HFFc6 (cell line): ENCODE measurements around the gene USF2. TPM values are rescaled to one million over a fixed set of nuclear protein-coding genes. Genes with fewer than 3 reads are reported as not detected.

Source experiments
- DNase-seq: peaks from one replicate; pipeline ENCODE4 v3.0.0-alpha.2; 2018
- H3K27ac Mint-ChIP-seq: 2 replicates; pipeline ENCODE4 v1.8.0; 2020; ENCODE audit warnings: mild to moderate bottlenecking, mixed read lengths
- H3K27me3 Mint-ChIP-seq: 2 replicates; pipeline ENCODE4 v1.8.0; 2021; ENCODE audit warnings: mild to moderate bottlenecking, moderate library complexity, mixed read lengths; ENCODE audit not compliant: insufficient read depth
- H3K36me3 Mint-ChIP-seq: 2 replicates; pipeline ENCODE4 v1.8.0; 2021; ENCODE audit warnings: low read depth, mixed read lengths
- H3K4me1 Mint-ChIP-seq: 2 replicates; pipeline ENCODE4 v1.8.0; 2020; ENCODE audit warnings: low read depth, mixed read lengths
- H3K4me3 Mint-ChIP-seq: 2 replicates; pipeline ENCODE4 v1.8.0; 2020; ENCODE audit warnings: mild to moderate bottlenecking, moderate library complexity, mixed read lengths
- H3K9me3 Mint-ChIP-seq: 2 replicates; pipeline ENCODE4 v1.8.0; 2020; ENCODE audit warnings: mild to moderate bottlenecking, mixed read lengths
- total RNA-seq, 6 experiments: library from RNA; stranded (reverse); fragmentation: NEBNext Ultra II Directional; extraction: Animal tissue kit (Norgen Biotek cat#: 25700); gene quantifications; 2 replicates in 1 of 6; 3 replicates in 5 of 6; pipeline ENCODE4 v1.2.3, GENCODE V29; 2021
- TF ChIP-seq, protein P1 (sequence below): fragments of 200-600 bp; sonication (generic); IDR thresholded peaks from 2 replicates; pipeline ENCODE4 v1.5.0; 2021; ENCODE audit warnings: antibody characterized with exemption, mild to moderate bottlenecking

Gene USF2
- total RNA-seq, 6 experiments from 2014 or later = 66.0 to 78.1 (median 71.4) TPM

DNA sequence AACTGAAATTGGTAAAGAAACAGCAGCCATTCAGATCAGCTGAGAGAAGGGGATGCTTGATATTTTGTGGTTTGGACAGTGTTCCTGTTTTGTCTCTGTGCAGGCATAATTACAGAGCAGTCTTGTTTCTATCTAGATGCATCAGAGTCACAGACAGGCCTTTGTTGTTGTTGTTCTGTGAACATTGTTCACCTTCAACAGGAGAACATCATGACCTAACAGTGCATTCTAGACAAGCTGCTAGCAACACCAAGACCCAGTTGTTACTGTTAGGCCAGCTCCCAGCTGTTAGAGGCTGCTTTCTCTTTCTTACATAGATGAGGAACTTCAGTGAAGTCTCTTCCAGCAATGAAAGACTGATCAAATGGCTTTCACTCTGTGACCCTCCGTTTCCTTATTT, 28.4 kb upstream of the USF2 start:
- TF ChIP-seq, protein P1, sequence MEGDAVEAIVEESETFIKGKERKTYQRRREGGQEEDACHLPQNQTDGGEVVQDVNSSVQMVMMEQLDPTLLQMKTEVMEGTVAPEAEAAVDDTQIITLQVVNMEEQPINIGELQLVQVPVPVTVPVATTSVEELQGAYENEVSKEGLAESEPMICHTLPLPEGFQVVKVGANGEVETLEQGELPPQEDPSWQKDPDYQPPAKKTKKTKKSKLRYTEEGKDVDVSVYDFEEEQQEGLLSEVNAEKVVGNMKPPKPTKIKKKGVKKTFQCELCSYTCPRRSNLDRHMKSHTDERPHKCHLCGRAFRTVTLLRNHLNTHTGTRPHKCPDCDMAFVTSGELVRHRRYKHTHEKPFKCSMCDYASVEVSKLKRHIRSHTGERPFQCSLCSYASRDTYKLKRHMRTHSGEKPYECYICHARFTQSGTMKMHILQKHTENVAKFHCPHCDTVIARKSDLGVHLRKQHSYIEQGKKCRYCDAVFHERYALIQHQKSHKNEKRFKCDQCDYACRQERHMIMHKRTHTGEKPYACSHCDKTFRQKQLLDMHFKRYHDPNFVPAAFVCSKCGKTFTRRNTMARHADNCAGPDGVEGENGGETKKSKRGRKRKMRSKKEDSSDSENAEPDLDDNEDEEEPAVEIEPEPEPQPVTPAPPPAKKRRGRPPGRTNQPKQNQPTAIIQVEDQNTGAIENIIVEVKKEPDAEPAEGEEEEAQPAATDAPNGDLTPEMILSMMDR = no peak
- no peak for DNase-seq
- Mint-ChIP-seq H3K27ac (no peak overlapping the region), H3K27me3 (peaks cover 32% of the 10 kb centered on the region), H3K36me3 (no peaks in the 10 kb centered on the region; the same call in 1 of the 2 replicates), H3K4me1 (no peaks in the 10 kb centered on the region), H3K4me3 (no peak overlapping the region), H3K9me3 (peaks cover 14% of the 10 kb centered on the region)

DNA sequence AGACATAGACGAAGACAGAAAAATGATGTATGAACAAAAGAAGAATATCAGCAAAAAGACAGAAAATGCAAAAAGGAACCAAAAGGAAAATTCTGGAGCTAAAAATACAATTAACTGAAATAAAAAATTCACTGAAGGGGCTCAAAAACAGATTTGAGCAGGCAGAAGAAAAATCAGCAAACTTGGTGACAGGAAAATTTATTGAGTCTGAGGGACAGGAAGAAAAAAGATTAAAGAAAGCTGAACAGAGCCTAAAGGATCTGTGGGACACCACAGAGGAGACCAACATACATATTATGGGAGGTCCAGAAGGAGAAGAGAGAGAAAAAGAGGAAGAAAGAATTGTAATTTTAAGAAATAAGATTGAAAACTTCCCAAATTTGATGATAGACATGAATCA, 27.3 kb upstream of the USF2 start:
- H3K4me3 Mint-ChIP-seq = no peak overlapping the region
- DNase-seq = no peak
- peaks cover 39% of the 10 kb centered on the region for H3K27me3 Mint-ChIP-seq
- peaks cover 14% of the 10 kb centered on the region for H3K9me3 Mint-ChIP-seq
- peaks cover 5% of the 10 kb centered on the region; the same call in 1 of the 2 replicates for H3K36me3 Mint-ChIP-seq
- H3K4me1 Mint-ChIP-seq = no peaks in the 10 kb centered on the region
- TF ChIP-seq, protein P1 = no peak
- H3K27ac Mint-ChIP-seq = no peak overlapping the region

DNA sequence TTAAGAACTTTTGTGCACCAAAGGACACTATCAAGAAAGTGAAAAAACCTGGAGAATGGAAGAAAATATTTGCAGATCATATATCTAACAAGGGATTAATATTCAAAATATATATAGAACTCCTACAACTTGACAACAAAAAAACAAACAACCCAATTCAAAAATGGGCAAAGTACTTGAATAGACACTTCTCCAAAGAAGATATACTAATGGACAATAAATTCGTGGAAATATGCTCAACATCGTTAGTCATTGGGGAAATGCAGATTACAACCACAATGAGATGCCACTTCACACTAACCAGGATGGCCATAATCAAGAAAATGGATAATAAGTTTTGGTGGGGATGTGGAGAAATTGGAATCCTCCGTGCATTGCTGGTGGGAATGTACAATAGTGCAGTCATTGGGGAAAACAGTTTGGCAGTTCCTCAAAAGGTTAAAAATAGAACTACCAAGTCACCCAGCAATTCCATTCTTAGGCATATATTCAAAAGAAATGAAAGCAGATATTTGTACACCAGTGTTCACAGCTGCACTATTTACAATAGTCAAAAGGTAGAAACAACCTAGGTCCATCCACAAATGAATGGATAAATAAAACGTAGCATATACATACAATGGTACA, 22.2 kb upstream of the USF2 start:
- Mint-ChIP-seq H3K27me3 (peaks cover 43% of the 10 kb centered on the region), H3K27ac (no peak overlapping the region)
- TF ChIP-seq, protein P1 = no peak

DNA sequence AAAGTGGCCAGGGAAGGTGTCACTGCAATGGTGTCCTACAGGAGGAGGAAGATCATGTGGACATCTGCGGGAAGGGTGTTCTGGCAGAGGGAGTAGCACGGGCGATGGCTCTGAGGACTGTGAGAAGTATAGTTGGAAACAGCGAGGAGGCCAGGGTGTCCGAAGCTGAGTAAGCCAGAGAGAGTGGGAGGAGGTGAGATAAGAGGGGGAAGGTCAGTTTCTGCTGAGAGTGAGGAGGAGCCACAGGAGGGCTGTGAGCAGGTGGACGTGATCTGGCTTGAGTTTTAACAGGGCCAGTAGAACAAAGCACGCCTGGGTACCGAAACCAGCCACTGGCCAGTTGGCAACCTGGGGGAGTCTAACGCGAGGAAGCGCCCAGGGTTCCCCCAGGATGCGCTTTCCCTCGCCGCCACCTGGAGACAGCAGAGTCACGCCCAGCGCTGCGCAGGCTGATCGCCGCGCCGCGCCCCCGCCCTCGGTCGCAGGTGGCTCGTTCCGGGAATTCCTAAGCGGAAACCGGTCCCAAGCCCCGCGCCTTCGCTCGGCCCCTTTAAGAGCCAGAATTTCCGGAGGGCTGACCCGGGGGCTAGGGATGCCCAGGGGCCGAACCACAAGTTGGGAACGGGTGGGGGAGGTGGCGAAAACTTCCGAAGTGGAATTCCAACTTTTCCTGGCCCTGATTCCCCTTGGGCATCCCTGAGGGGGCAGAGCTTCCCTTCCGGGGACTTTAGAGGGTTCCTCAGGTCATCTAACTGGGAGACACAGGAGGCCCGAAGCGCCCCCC, 21.0 kb upstream of the USF2 start:
- Mint-ChIP-seq H3K27me3 (peaks cover 45% of the 10 kb centered on the region), H3K4me3 (no peak overlapping the region), H3K27ac (no peak overlapping the region; the same call in 1 of the 2 replicates), H3K9me3 (peaks cover 6% of the 10 kb centered on the region; the same call in 1 of the 2 replicates), H3K36me3 (peaks cover 5% of the 10 kb centered on the region; the same call in 1 of the 2 replicates), H3K4me1 (no peaks in the 10 kb centered on the region)
- no peak for DNase-seq
- TF ChIP-seq, protein P1 = no peak

More for the DNA sequence above, 22.2 kb upstream of the USF2 start:
- DNase-seq = no peak
- Mint-ChIP-seq H3K36me3 (peaks cover 5% of the 10 kb centered on the region; the same call in 1 of the 2 replicates), H3K4me3 (no peak overlapping the region), H3K4me1 (no peaks in the 10 kb centered on the region), H3K9me3 (peaks cover 9% of the 10 kb centered on the region; the same call in 1 of the 2 replicates)

DNA sequence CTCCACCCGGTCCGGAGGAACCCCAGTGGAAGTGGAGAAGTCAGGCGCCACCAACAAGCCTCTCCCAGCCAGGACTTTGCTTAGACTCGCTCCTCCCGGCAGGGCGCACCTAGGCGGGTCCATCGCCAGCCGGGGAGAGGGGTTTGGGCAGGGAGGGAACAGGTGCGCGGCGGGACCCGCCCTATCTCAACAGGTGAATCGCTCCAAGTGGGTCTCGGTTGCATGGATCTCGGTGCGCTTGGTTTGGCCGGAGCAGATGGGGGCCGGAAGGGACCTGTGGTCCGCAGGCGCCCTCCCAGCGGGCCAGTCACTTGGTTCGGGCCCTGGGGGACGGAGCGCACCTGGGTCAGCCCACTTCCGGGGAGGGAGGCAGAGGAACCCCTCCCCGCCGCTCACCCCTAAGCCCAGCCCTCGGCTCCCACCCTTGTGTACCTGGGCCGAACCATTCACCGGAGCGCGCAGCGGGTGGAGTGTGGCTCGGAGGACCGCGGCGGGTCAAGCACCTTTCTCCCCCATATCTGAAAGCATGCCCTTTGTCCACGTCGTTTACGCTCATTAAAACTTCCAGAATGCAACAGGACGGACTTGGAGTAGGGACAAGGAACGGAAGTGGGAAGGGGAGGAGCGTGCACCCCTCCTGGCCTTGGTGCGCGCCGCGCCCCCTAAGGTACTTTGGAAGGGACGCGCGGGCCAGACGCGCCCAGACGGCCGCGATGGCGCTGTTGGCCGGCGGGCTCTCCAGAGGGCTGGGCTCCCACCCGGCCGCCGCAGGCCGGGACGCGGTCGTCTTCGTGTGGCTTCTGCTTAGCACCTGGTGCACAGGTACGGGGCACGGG, 20.2 kb upstream of the USF2 start, which contains the start of gene LSR:
Gene LSR (plus strand): TSS at position 693 of the 836 bp plus-strand sequence. CDS start 21 bp downstream, at position 714.
- DNase-seq = no peak
- Mint-ChIP-seq H3K9me3 (peaks cover 6% of the 10 kb centered on the region; the same call in 1 of the 2 replicates), H3K36me3 (peaks cover 5% of the 10 kb centered on the region; the same call in 1 of the 2 replicates), H3K4me1 (no peaks in the 10 kb centered on the region), H3K4me3 (no peak within 1 kb of the TSS), H3K27me3 (peaks cover 39% of the 10 kb centered on the region), H3K27ac (no peak within 1 kb of the TSS)
- TF ChIP-seq, protein P1 = no peak
